SK-N-SH (cell line): ENCODE data around the gene PCIF1.

Experiments used
- TCF12 ChIP-seq: IDR thresholded peaks from 2 replicates; pipeline ENCODE4 v1.4.0; 2012
- TF ChIP-seq, protein P1 (sequence below): fragments of 200-600 bp; sonication (generic); IDR thresholded peaks from 2 replicates; pipeline ENCODE4 v1.6.1; 2017; ENCODE audit warnings: antibody characterized with exemption, mild to moderate bottlenecking, moderate library complexity
- TF ChIP-seq, protein P2 (sequence below): IDR thresholded peaks from 2 replicates; pipeline ENCODE4 v1.4.0; 2012; ENCODE audit warnings: low read depth

DNA sequence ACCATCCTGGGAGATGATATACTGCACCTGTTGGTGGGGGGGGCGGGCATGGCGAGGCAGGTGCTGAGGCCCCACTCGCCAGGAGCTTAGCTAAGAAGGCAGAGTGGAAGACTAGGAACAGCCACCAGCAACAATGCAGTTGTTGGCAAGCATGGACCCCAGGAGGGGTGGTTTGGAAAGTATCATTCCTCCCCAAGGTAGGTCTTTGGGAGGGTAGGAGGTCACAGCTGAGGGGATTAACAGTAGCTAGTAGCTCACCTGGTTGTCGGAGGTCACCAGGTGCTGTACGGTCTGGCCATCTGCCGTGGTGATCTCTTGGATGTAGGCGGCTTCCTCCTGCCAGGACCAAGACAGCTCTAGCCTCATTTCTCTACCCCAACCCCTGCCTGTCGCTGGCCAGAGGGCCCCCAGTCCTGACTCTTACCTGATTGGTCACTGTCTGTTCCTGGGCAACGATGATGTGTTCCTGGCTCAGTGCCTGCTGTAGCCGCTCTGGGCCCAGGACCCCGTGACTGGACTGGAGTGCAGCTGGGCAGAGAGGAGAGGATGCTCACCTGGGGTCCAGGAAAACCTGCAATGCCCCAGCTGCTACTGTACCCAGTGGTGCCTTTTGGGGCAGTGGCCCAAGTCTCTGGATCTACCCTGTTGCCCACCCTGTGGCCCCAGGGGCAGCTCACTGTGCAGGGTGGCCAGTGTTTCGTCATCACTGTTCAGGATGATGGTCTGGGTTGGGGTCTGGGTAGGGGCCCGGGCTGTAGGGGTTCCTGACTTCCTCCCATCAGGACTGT is 15.3 kb downstream of the PCIF1 start:
- no peak for TF ChIP-seq TCF12
- TF ChIP-seq, protein P1, sequence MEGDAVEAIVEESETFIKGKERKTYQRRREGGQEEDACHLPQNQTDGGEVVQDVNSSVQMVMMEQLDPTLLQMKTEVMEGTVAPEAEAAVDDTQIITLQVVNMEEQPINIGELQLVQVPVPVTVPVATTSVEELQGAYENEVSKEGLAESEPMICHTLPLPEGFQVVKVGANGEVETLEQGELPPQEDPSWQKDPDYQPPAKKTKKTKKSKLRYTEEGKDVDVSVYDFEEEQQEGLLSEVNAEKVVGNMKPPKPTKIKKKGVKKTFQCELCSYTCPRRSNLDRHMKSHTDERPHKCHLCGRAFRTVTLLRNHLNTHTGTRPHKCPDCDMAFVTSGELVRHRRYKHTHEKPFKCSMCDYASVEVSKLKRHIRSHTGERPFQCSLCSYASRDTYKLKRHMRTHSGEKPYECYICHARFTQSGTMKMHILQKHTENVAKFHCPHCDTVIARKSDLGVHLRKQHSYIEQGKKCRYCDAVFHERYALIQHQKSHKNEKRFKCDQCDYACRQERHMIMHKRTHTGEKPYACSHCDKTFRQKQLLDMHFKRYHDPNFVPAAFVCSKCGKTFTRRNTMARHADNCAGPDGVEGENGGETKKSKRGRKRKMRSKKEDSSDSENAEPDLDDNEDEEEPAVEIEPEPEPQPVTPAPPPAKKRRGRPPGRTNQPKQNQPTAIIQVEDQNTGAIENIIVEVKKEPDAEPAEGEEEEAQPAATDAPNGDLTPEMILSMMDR = no peak
- TF ChIP-seq, protein P2, sequence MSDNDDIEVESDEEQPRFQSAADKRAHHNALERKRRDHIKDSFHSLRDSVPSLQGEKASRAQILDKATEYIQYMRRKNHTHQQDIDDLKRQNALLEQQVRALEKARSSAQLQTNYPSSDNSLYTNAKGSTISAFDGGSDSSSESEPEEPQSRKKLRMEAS = no peak
